Coronary artery (tissue), 2 donors: Measurements from ENCODE around the gene BEND3.

Experiments
- DNase-seq: peaks from one replicate; pipeline ENCODE4 v3.0.0-alpha.2; 2017; ENCODE audit warnings: low spot score
- H3K27ac ChIP-seq, 2 donors: fragments of 200-600 bp; sonication (generic); one replicate each; pipeline ENCODE4 v1.5.1; 2016 to 2019
- H3K4me3 ChIP-seq: fragments of 200-600 bp; sonication (generic); 2 replicates; pipeline ENCODE4 v1.5.1; 2016; ENCODE audit warnings: mild to moderate bottlenecking, moderate library complexity
- CTCF ChIP-seq: fragments of 200-600 bp; sonication (generic); IDR thresholded peaks from one replicate; pipeline ENCODE4 v1.5.1; 2019; ENCODE audit warnings: antibody characterized with exemption

BEND3 gene

GRCh38 chr6:107068691-107069630, 46.4 kb downstream of the BEND3 start:
- Histone ChIP-seq H3K4me3 (no peak overlapping the region), H3K27ac (no peak overlapping the region)
- TF ChIP-seq CTCF: no peak
- DNase-seq: no peak

- no peak for TF ChIP-seq CTCF
- H3K4me3 ChIP-seq: no peak overlapping the region
- DNase-seq: no peak
- H3K27ac ChIP-seq: no peak overlapping the region
Observed at GRCh38 chr6:107066697-107067659, 48.3 kb downstream of the BEND3 start.

- Histone ChIP-seq H3K27ac (no peak overlapping the region), H3K4me3 (no peak overlapping the region)
- TF ChIP-seq CTCF: no peak
- DNase-seq: no peak
Observed at GRCh38 chr6:107064579-107065065, 50.7 kb downstream of the BEND3 start.

- DNase-seq: no peak
- H3K27ac ChIP-seq: no peak overlapping the region
- H3K4me3 ChIP-seq: no peak overlapping the region
- no peak for TF ChIP-seq CTCF
Observed at GRCh38 chr6:107062691-107063090, 52.6 kb downstream of the BEND3 start.

GRCh38 chr6:107061125-107062020, 53.9 kb downstream of the BEND3 start:
- no peak overlapping the region for H3K4me3 ChIP-seq
- no peak for TF ChIP-seq CTCF
- no peak for DNase-seq
- H3K27ac ChIP-seq: no peak overlapping the region

- Histone ChIP-seq H3K27ac (no peak overlapping the region), H3K4me3 (no peak overlapping the region)
- no peak for DNase-seq
- no peak for TF ChIP-seq CTCF
Observed at GRCh38 chr6:107060704-107061103, 54.6 kb downstream of the BEND3 start.
